H9 (cell line): Measurements from ENCODE around the gene NDUFB10. TPM values are rescaled to one million over a fixed set of nuclear protein-coding genes. Genes with fewer than 3 reads are reported as not detected.

Source experiments
- DNase-seq: peaks from one replicate; pipeline ENCODE4 v3.0.0-alpha.2; 2017
- H2AFZ ChIP-seq: one replicate; pipeline ENCODE4 v1.6.1; 2013; ENCODE audit warnings: mild to moderate bottlenecking, low read length, control low read depth, moderate library complexity
- H2AK5ac ChIP-seq: 2 replicates; pipeline ENCODE4 v1.6.1; 2013; ENCODE audit warnings: low read length, control low read depth, mixed read lengths; ENCODE audit not compliant: insufficient read length
- H2BK120ac ChIP-seq: one replicate; pipeline ENCODE4 v1.6.1; 2013; ENCODE audit warnings: low read depth, mild to moderate bottlenecking, low read length, control low read depth, inconsistent platforms; ENCODE audit not compliant: poor library complexity, severe bottlenecking
- H2BK12ac ChIP-seq: 2 replicates; pipeline ENCODE4 v1.6.1; 2013; ENCODE audit warnings: low read length, control low read depth, mixed read lengths, low read depth; ENCODE audit not compliant: insufficient read length
- H2BK15ac ChIP-seq: 2 replicates; pipeline ENCODE4 v1.6.1; 2013; ENCODE audit warnings: low read depth, low read length, control low read depth
- H2BK20ac ChIP-seq: one replicate; pipeline ENCODE4 v1.6.1; 2013; ENCODE audit warnings: low read depth, mild to moderate bottlenecking, low read length, control low read depth, inconsistent platforms; ENCODE audit not compliant: poor library complexity, severe bottlenecking
- H2BK5ac ChIP-seq: 2 replicates; pipeline ENCODE4 v1.6.1; 2013; ENCODE audit warnings: low read length, control low read depth, mixed read lengths; ENCODE audit not compliant: insufficient read length
- H3K14ac ChIP-seq: 2 replicates; pipeline ENCODE4 v1.6.1; 2013; ENCODE audit warnings: low read length, control low read depth; ENCODE audit not compliant: insufficient read depth
- H3K18ac ChIP-seq: 2 replicates; pipeline ENCODE4 v1.6.1; 2013; ENCODE audit warnings: low read depth, mild to moderate bottlenecking, mixed read lengths, low read length, control low read depth; ENCODE audit not compliant: insufficient read length
- H3K23ac ChIP-seq: 2 replicates; pipeline ENCODE4 v1.6.1; 2013; ENCODE audit warnings: low read length, control low read depth, mixed read lengths, low read depth; ENCODE audit not compliant: insufficient read length
- H3K23me2 ChIP-seq: 2 replicates; pipeline ENCODE4 v1.6.1; 2013; ENCODE audit warnings: low read depth, mild to moderate bottlenecking, mixed read lengths, low read length, control low read depth; ENCODE audit not compliant: insufficient read length, poor library complexity, severe bottlenecking
- H3K27ac ChIP-seq: 2 replicates; pipeline ENCODE4 v1.5.1; 2013; ENCODE audit warnings: low read length, control low read depth, mixed read lengths, low read depth; ENCODE audit not compliant: insufficient read length
- H3K27me3 ChIP-seq: 2 replicates; pipeline ENCODE4 v1.6.1; 2013; ENCODE audit warnings: low read length, control low read depth, inconsistent platforms; ENCODE audit not compliant: insufficient read depth
- H3K4ac ChIP-seq: 2 replicates; pipeline ENCODE4 v1.6.1; 2013; ENCODE audit warnings: low read depth, mild to moderate bottlenecking, control low read depth, inconsistent platforms, low read length, moderate library complexity
- H3K4me1 ChIP-seq: 2 replicates; pipeline ENCODE4 v1.6.1; 2013; ENCODE audit warnings: low read length, control low read depth, inconsistent platforms; ENCODE audit not compliant: insufficient read depth
- H3K4me2 ChIP-seq: 2 replicates; pipeline ENCODE4 v1.6.1; 2013; ENCODE audit warnings: low read length, control low read depth, mixed read lengths; ENCODE audit not compliant: insufficient read length, insufficient read depth
- H3K56ac ChIP-seq: 2 replicates; pipeline ENCODE4 v1.6.1; 2013; ENCODE audit warnings: low read depth, mild to moderate bottlenecking, mixed read lengths, low read length, control low read depth; ENCODE audit not compliant: insufficient read length
- H3K79me1 ChIP-seq: 2 replicates; pipeline ENCODE4 v1.6.1; 2013; ENCODE audit warnings: low read depth, mild to moderate bottlenecking, moderate library complexity, low read length, control low read depth, inconsistent platforms; ENCODE audit not compliant: insufficient read depth, poor library complexity, severe bottlenecking
- H3K79me2 ChIP-seq: 2 replicates; pipeline ENCODE4 v1.6.1; 2013; ENCODE audit warnings: low read length, control low read depth, inconsistent platforms; ENCODE audit not compliant: insufficient read depth
- H3K9ac ChIP-seq: 2 replicates; pipeline ENCODE4 v1.6.1; 2013; ENCODE audit warnings: low read length, control low read depth, mixed read lengths; ENCODE audit not compliant: insufficient read length; ENCODE audit errors: extremely low read depth
- H3K9me3 ChIP-seq: one replicate; pipeline ENCODE4 v1.6.1; 2013; ENCODE audit warnings: low read depth, low read length, inconsistent platforms; ENCODE audit not compliant: control insufficient read depth
- H3T11ph ChIP-seq: one replicate; pipeline ENCODE4 v1.6.1; 2013; ENCODE audit warnings: mild to moderate bottlenecking, low read length, control low read depth, inconsistent platforms
- H4K20me1 ChIP-seq: one replicate; pipeline ENCODE4 v1.6.1; 2013; ENCODE audit not compliant: control insufficient read depth, insufficient read length, insufficient read depth
- H4K5ac ChIP-seq: 2 replicates; pipeline ENCODE4 v1.6.1; 2013; ENCODE audit warnings: low read depth, mild to moderate bottlenecking, mixed read lengths, low read length, control low read depth; ENCODE audit not compliant: insufficient read length
- H4K8ac ChIP-seq: replicated peaks from 2 replicates; pipeline ENCODE4 v1.6.1; 2013; ENCODE audit warnings: low read length, control low read depth, mixed read lengths, low read depth; ENCODE audit not compliant: insufficient read length
- H4K91ac ChIP-seq: 2 replicates; pipeline ENCODE4 v1.6.1; 2013; ENCODE audit warnings: low read depth, mild to moderate bottlenecking, moderate library complexity, mixed read lengths, low read length, control low read depth; ENCODE audit not compliant: insufficient read length
- H3K27ac Mint-ChIP-seq, 3 experiments: 2 replicates in 2 of 3; 3 replicates in 1 of 3; pipeline ENCODE4 v1.8.0; 2020 to 2021; ENCODE audit warnings: mixed read lengths in 3 of 3, mild to moderate bottlenecking in 1 of 3, moderate library complexity in 1 of 3
- H3K27me3 Mint-ChIP-seq: 2 replicates; pipeline ENCODE4 v1.8.0; 2021; ENCODE audit warnings: low read depth, mild to moderate bottlenecking, moderate library complexity, mixed read lengths
- H3K36me3 Mint-ChIP-seq, 3 experiments: 2 replicates in 2 of 3; 3 replicates in 1 of 3; pipeline ENCODE4 v1.8.0; 2020 to 2021; ENCODE audit warnings: low read depth in 3 of 3, mixed read lengths in 3 of 3; ENCODE audit not compliant: insufficient read depth in 1 of 3
- H3K4me1 Mint-ChIP-seq, 2 experiments: 2 replicates each; pipeline ENCODE4 v1.8.0; 2020; ENCODE audit warnings: mixed read lengths in 2 of 2
- H3K4me3 Mint-ChIP-seq, 2 experiments: 2 replicates in 1 of 2; 3 replicates in 1 of 2; pipeline ENCODE4 v1.8.0; 2020 to 2021; ENCODE audit warnings: mild to moderate bottlenecking in 2 of 2, mixed read lengths in 2 of 2, moderate library complexity in 1 of 2
- H3K9me3 Mint-ChIP-seq, 2 experiments: 2 replicates in 1 of 2; 3 replicates in 1 of 2; pipeline ENCODE4 v1.8.0; 2020; ENCODE audit warnings: mild to moderate bottlenecking in 2 of 2, mixed read lengths in 2 of 2, moderate library complexity in 1 of 2
- CTCF ChIP-seq: fragments of 200-600 bp; sonication (generic); conservative IDR thresholded peaks from 3 replicates; pipeline ENCODE4 v1.8.0; 2021; ENCODE audit warnings: antibody characterized with exemption, mild to moderate bottlenecking
- WGBS: extraction: QIAGEN DNeasy Blood & Tissue Kit; methylation state at CpG from one replicate; pipeline ENCODE4 v1.1.7; 2013; ENCODE audit warnings: missing lambda C conversion rate, low lambda C conversion rate, mixed read lengths; ENCODE audit not compliant: insufficient read length; ENCODE audit errors: extremely low coverage; 5-methylcytosine and 5-hydroxymethylcytosine counted together
- total RNA-seq: library from RNA; stranded (reverse); gene quantifications from 2 replicates; pipeline ENCODE4 v1.2.1, GENCODE V29; 2021

NDUFB10 gene
- total RNA-seq, 1 experiment from 2014 or later: 191 TPM

DNA sequence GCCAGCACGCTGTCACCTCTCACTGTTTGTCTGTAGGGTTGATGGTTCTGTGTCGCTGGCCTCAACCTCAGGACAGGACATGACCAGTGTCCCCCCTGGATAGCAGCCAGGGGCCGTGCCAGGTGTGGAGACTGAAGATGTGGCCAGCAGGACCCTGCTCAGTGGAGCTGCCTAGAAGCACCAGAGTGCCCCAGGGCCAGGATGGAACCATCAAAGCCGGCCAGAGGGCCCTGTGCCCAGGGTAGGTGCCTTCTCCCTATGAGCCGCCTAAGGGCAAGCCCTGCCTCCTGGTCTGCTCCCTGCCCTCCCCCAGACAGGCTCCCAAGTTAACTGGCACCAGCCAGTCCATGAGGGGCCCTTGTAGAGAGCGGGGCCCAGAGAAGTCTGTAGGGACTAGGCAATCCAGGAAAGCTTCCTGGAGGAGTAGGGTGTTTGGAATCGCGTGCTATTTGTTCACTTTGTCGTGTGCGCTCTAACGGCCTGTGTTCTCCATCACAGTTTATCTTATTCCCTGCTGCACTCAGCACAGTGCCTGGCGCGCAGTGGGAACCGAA lies 546 bp upstream of the NDUFB10 start:
- no peak overlapping the region for H3K27ac Mint-ChIP-seq

More for the DNA sequence above, 546 bp upstream of the NDUFB10 start:
- Histone ChIP-seq H3K18ac (no peak overlapping the region), H3K23ac (no peak overlapping the region), H3K79me2 (peaks cover 6% of the 10 kb centered on the region), H2AFZ (peak overlapping the region; percentile 66), H2AK5ac (no peak overlapping the region), H4K91ac (no peak overlapping the region), H3K27me3 (no peaks in the 10 kb centered on the region), H4K20me1 (no peaks in the 10 kb centered on the region), H2BK15ac (no peak overlapping the region), H3K4me2 (peak overlapping the region; percentile 79), H3K14ac (no peak overlapping the region), H4K5ac (no peak overlapping the region), H3K9me3 (no peaks in the 10 kb centered on the region), H3K23me2 (peaks cover 14% of the 10 kb centered on the region), H3K79me1 (no peaks in the 10 kb centered on the region), H2BK120ac (no peak overlapping the region), H3K4ac (no peak overlapping the region), H2BK12ac (no peak overlapping the region), H4K8ac (no peak overlapping the region), H3K27ac (no peak overlapping the region), H3K9ac (no peak overlapping the region), H3K56ac (no peak overlapping the region), H2BK5ac (no peak overlapping the region), H2BK20ac (no peak overlapping the region), H3K4me1 (no peaks in the 10 kb centered on the region), H3T11ph (no peak overlapping the region)
- no CpG with 5 or more reads among the region's 14 CpGs for WGBS
- no peak for TF ChIP-seq CTCF
- Mint-ChIP-seq H3K4me3 (peak overlapping the region; percentile 91 to 96), H3K36me3 (peaks cover 22 to 32% (median 28%) of the 10 kb centered on the region in 3 experiments), H3K9me3 (peaks cover 0 to 3% of the 10 kb centered on the region in 2 experiments; a peak in 1 of 5 replicates), H3K27me3 (peaks cover 25% of the 10 kb centered on the region), H3K4me1 (peaks cover 25 to 38% of the 10 kb centered on the region in 2 experiments)
- DNase-seq: no peak
